HEK293T (cell line): ENCODE data around the gene ZNF33B.

ENCODE experiments used
- CTCF ChIA-PET: fragments of 350-600 bp; formaldehyde crosslinking; extraction: SDS; loops from one replicate; lab custom pipeline; 2021; ENCODE audit warnings: antibody characterized with exemption, inconsistent platforms; lab: Yijun Ruan, JAX
- POLR2A ChIA-PET: fragments of 350-600 bp; formaldehyde crosslinking; extraction: SDS; loops from one replicate; lab custom pipeline; 2020; ENCODE audit warnings: antibody characterized with exemption, inconsistent platforms; lab: Yijun Ruan, JAX
- DNase-seq: peaks from one replicate; pipeline ENCODE4 v3.0.0; 2012; ENCODE audit warnings: mixed read lengths; ENCODE audit errors: extremely low spot score
- ARNT ChIP-seq: fragments of 450-650 bp; IDR thresholded peaks from 2 replicates; pipeline ENCODE4 v1.6.1; 2017; ENCODE audit warnings: mild to moderate bottlenecking
- BHLHE40 ChIP-seq: fragments of 450-650 bp; IDR thresholded peaks from 2 replicates; pipeline ENCODE4 v1.6.1; 2016; ENCODE audit warnings: mild to moderate bottlenecking, moderate library complexity, borderline replicate concordance
- CTBP1 ChIP-seq: fragments of 450-650 bp; IDR thresholded peaks from 2 replicates; pipeline ENCODE4 v1.6.1; 2016; ENCODE audit warnings: borderline replicate concordance
- ELF4 ChIP-seq: fragments of 450-650 bp; IDR thresholded peaks from 2 replicates; pipeline ENCODE4 v1.6.1; 2017; ENCODE audit warnings: antibody characterized with exemption
- FOXA1 ChIP-seq: fragments of 450-650 bp; IDR thresholded peaks from 2 replicates; pipeline ENCODE4 v1.6.1; 2016; ENCODE audit warnings: mild to moderate bottlenecking
- FOXK2 ChIP-seq: fragments of 450-650 bp; IDR thresholded peaks from 2 replicates; pipeline ENCODE4 v1.6.1; 2016; ENCODE audit warnings: mild to moderate bottlenecking
- FOXM1 ChIP-seq: fragments of 450-650 bp; IDR thresholded peaks from 2 replicates; pipeline ENCODE4 v1.6.1; 2017; ENCODE audit warnings: mild to moderate bottlenecking, borderline replicate concordance
- HDGF ChIP-seq: fragments of 450-650 bp; IDR thresholded peaks from 2 replicates; pipeline ENCODE4 v1.6.1; 2017; ENCODE audit warnings: antibody characterized with exemption, borderline replicate concordance
- L3MBTL2 ChIP-seq: fragments of 450-650 bp; conservative IDR thresholded peaks from 2 replicates; pipeline ENCODE4 v1.6.1; 2016; ENCODE audit warnings: mild to moderate bottlenecking
- LEF1 ChIP-seq: fragments of 450-650 bp; IDR thresholded peaks from 2 replicates; pipeline ENCODE4 v1.6.1; 2017; ENCODE audit warnings: mild to moderate bottlenecking, borderline replicate concordance
- NFRKB ChIP-seq: fragments of 450-650 bp; IDR thresholded peaks from 2 replicates; pipeline ENCODE4 v1.6.1; 2016; ENCODE audit warnings: mild to moderate bottlenecking, moderate library complexity
- PKNOX1 ChIP-seq: fragments of 450-650 bp; IDR thresholded peaks from 2 replicates; pipeline ENCODE4 v1.6.1; 2016
- SP1 ChIP-seq: fragments of 450-650 bp; IDR thresholded peaks from 2 replicates; pipeline ENCODE4 v1.6.1; 2017
- SUZ12 ChIP-seq: fragments of 450-650 bp; IDR thresholded peaks from 2 replicates; pipeline ENCODE4 v1.6.1; 2016; ENCODE audit warnings: mild to moderate bottlenecking
- TARDBP ChIP-seq: fragments of 450-650 bp; IDR thresholded peaks from 2 replicates; pipeline ENCODE4 v1.6.1; 2016
- ZNF384 ChIP-seq: fragments of 450-650 bp; IDR thresholded peaks from 2 replicates; pipeline ENCODE4 v1.6.1; 2016

ZNF33B gene

GRCh38 chr10:42553064-42553407 is 85.3 kb downstream of the ZNF33B start:
- no peak for TF ChIP-seq LEF1
- TF ChIP-seq FOXA1 = no peak
- TF ChIP-seq NFRKB = no peak
- no peak for DNase-seq
- ChIA-PET POLR2A (no interaction called here), CTCF (no interaction called here)

- peak; percentile 90 for DNase-seq
- ChIA-PET CTCF (no interaction called here), POLR2A (no interaction called here)
- TF ChIP-seq L3MBTL2 (peak; percentile 95), SUZ12 (peak; percentile 74), LEF1 (no peak)
Measured at GRCh38 chr10:42552188-42553063, 85.9 kb downstream of the ZNF33B start.

GRCh38 chr10:42551582-42552187 is 86.7 kb downstream of the ZNF33B start:
- CTCF ChIA-PET = no interaction called here
- POLR2A ChIA-PET = no interaction called here
- TF ChIP-seq HDGF (no peak), ZNF384 (no peak), LEF1 (no peak), FOXK2 (no peak), SP1 (no peak), PKNOX1 (no peak), ARNT (no peak), TARDBP (no peak), ELF4 (no peak), BHLHE40 (no peak), FOXM1 (no peak), L3MBTL2 (no peak), CTBP1 (no peak)

GRCh38 chr10:42549851-42550250 is 88.5 kb downstream of the ZNF33B start:
- POLR2A ChIA-PET = no interaction called here
- TF ChIP-seq ARNT = no peak
- no peak for TF ChIP-seq NFRKB
- no peak for TF ChIP-seq FOXM1
- TF ChIP-seq L3MBTL2 = no peak
- no peak for TF ChIP-seq FOXK2
- no peak for TF ChIP-seq HDGF
- TF ChIP-seq TARDBP = no peak
- no peak for TF ChIP-seq SP1
- TF ChIP-seq BHLHE40 = no peak
- no peak for TF ChIP-seq CTBP1
- no peak for TF ChIP-seq FOXA1
- no peak for TF ChIP-seq ELF4
- TF ChIP-seq ZNF384 = no peak
- no peak for TF ChIP-seq PKNOX1
- TF ChIP-seq LEF1 = no peak
- TF ChIP-seq SUZ12 = no peak
- no peak for DNase-seq
- CTCF ChIA-PET = no interaction called here

More at GRCh38 chr10:42551582-42552187, 86.7 kb downstream of the ZNF33B start:
- peak; percentile 8 for DNase-seq

- TF ChIP-seq FOXM1 = no peak
- ChIA-PET POLR2A (no interaction called here), CTCF (no interaction called here)
- no peak for DNase-seq
Measured at GRCh38 chr10:42548254-42548653, 90.1 kb downstream of the ZNF33B start.

GRCh38 chr10:42544945-42545344 is 93.4 kb downstream of the ZNF33B start:
- CTCF ChIA-PET = no interaction called here
- POLR2A ChIA-PET = no interaction called here
- no peak for DNase-seq
- no peak for TF ChIP-seq PKNOX1

- no peak for DNase-seq
- TF ChIP-seq CTBP1 = no peak
- ChIA-PET POLR2A (no interaction called here), CTCF (no interaction called here)
Measured at GRCh38 chr10:42543840-42544372, 94.5 kb downstream of the ZNF33B start.
